GM18505 (cell line): Measurements from ENCODE around the gene SRMS.

ENCODE experiments used
- ATAC-seq: cut with Tn5 transposase; IDR thresholded peaks from one replicate; pipeline ENCODE4 v1.9.1; 2021; ENCODE audit not compliant: unreplicated experiment
- POLR2A ChIP-seq: IDR thresholded peaks from 4 replicates; pipeline ENCODE4 v1.6.1; 2011; ENCODE audit warnings: borderline replicate concordance; ENCODE audit not compliant: insufficient read depth, insufficient read length; ENCODE audit errors: extremely low read depth

Gene SRMS

GRCh38 chr20:63547725-63548480 lies at the start of gene SRMS:
SRMS (minus strand) TSS chr20:63547749; CDS start chr20:63547463, 286 bp downstream.
- ATAC-seq = no peak
- no peak for TF ChIP-seq POLR2A

GRCh38 chr20:63596423-63596822 lies 48.9 kb upstream of the SRMS start:
- no peak for ATAC-seq
- no peak for TF ChIP-seq POLR2A

- no peak for TF ChIP-seq POLR2A
- no peak for ATAC-seq
These were observed 48.0 kb upstream of the SRMS start for GRCh38 chr20:63595416-63596127.

- no peak for TF ChIP-seq POLR2A
- no peak for ATAC-seq
These were observed 46.6 kb upstream of the SRMS start for GRCh38 chr20:63594043-63594561.

GRCh38 chr20:63592661-63593060 lies 45.1 kb upstream of the SRMS start:
- TF ChIP-seq POLR2A = no peak
- ATAC-seq = no peak

- no peak for TF ChIP-seq POLR2A
- ATAC-seq = no peak
These were observed 44.3 kb upstream of the SRMS start for GRCh38 chr20:63591786-63592355.

- TF ChIP-seq POLR2A = no peak
- ATAC-seq = no peak
These were observed 43.6 kb upstream of the SRMS start for GRCh38 chr20:63591147-63591533.

GRCh38 chr20:63590218-63591146 lies 42.9 kb upstream of the SRMS start:
- TF ChIP-seq POLR2A = no peak

GRCh38 chr20:63589261-63590217 lies 42.0 kb upstream of the SRMS start:
- no peak for ATAC-seq
- no peak for TF ChIP-seq POLR2A

More at GRCh38 chr20:63590218-63591146, 42.9 kb upstream of the SRMS start:
- no peak for ATAC-seq

- TF ChIP-seq POLR2A = no peak
- ATAC-seq = no peak
These were observed 41.1 kb upstream of the SRMS start for GRCh38 chr20:63588641-63589041.

GRCh38 chr20:63587776-63588591 lies 40.4 kb upstream of the SRMS start:
- TF ChIP-seq POLR2A = no peak
- ATAC-seq = no peak
